Hematopoietic multipotent progenitor cell treated with erythropoietin and hydrocortisone succinate and interleukin-3 and kit ligand, for 8 days (in vitro differentiated cells): ENCODE measurements around the gene KIF5A.
"Not testable (repeated sequence)": the region's sequence is repeated elsewhere in the genome, so short reads cannot be mapped to it uniquely, and the experiment has no call there.

Source experiments
- DNase-seq: peaks from one replicate; pipeline ENCODE4 v3.0.0-alpha.2; 2015

The KIF5A gene

DNA sequence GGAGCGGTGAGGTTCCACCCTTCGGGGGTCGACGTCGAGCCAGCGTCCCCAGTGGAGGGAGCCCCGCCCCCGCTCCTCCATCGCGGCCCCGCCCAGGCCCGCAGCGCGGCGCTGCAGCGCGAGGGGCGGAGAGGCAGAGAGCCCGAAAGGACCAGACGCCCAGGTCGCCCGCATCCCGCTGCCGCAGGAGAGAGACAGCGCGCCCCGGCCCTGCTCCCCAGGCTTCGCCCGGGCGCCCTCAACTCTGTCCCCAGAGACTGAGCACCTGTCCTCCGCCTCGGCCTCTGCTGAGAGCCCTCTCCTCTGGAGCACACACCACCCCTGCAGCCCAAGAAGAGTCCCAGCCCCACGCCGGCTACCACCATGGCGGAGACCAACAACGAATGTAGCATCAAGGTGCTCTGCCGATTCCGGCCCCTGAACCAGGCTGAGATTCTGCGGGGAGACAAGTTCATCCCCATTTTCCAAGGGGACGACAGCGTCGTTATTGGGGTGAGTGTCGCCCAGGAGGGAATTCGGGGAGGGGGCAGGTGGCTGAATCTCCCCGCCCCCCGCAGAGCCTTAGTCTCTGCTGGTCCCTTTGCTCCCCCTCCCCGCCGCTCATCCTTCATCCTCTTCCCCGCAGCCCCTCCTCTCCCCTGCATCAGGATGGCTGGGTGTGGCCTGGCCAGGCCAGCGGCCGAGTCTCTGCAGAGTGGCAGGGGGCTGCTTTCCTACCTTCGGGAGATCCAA is at the start of gene KIF5A:
Gene KIF5A, plus strand, starts transcription at position 136 of the 732 bp plus-strand sequence. Its CDS starts 228 bp downstream, at position 364.
- DNase-seq = peak; percentile 49

DNA sequence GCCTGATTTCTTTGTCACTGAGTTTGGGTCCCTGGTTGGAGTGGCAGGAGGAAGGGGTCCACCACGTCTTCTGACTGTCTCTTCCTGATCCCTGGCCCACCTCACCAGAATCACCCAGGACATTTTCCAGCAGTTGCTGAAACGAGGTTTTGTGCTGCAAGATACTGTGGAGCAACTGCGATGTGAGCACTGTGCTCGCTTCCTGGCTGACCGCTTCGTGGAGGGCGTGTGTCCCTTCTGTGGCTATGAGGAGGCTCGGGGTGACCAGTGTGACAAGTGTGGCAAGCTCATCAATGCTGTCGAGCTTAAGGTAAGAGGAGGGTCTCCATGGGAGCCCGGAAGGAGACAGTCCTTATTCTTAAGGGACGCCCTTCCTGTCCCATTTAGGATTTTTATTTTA is 49.6 kb upstream of the KIF5A start:
- no peak for DNase-seq

DNA sequence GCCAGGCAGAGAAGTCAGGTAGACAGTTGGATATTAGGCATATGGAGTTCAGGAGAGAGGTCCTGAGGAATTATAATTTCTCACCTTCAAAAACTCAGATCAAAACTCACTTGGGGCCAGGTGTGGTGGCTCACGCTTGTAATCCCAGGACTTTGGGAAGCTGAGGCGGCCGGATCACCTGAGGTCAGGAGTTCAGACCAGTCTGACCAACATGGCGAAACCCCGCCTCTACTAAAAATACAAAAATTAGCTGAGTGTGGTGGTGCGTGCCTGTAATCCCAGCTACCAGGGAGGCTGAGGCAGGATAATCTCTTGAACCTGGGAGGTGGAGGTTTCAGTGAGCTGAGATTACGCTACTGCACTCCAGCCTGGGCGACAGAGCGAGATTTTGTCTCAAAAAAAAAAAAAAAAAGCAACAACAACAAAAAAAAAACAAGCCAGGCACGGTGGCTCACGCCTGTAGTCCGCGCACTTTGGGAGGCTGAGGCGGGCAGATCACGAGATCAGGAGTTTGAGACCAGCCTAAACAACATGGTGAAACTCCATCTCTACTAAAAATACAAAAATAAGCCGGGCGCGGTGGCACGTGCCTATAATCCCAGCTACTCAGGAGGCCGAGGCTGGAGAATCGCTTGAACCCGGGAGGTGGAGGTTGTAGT is 47.4 kb upstream of the KIF5A start:
- not testable (repeated sequence) for DNase-seq

DNA sequence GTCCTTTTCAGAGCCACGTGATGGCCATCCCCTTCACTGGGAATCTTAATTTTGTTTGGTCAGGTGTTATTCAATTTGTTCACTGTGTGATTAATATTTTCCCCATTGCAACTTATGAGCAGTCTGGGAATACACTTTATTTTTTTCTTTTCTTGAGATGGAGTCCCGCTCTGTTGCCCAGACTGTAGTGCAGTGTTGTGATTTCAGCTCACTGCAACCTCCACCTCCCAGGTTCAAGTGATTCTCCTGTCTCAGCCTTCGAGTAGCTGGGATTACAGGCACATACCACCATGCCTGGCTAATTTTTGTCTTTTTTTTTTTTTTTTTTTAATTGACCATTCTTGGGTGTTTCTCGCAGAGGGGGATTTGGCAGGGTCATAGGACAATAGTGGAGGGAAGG is 43.3 kb upstream of the KIF5A start:
- DNase-seq = not testable (repeated sequence)

DNA sequence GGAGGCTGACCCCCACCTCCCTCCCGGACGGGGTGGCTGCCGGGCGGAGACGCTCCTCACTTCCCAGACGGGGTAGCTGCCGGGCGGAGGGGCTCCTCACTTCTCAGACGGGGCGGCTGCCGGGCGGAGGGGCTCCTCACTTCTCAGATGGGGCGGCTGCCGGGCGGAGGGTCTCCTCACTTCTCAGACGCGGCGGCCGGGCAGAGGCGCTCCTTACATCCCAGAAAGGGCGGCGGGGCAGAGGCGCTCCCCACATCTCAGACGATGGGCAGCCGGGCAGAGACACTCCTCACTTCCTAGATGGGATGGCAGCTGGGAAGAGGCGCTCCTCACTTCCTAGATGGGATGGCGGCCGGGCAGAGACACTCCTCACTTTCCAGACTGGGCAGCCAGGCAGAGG is 42.0 kb upstream of the KIF5A start:
- DNase-seq = not testable (repeated sequence)

DNA sequence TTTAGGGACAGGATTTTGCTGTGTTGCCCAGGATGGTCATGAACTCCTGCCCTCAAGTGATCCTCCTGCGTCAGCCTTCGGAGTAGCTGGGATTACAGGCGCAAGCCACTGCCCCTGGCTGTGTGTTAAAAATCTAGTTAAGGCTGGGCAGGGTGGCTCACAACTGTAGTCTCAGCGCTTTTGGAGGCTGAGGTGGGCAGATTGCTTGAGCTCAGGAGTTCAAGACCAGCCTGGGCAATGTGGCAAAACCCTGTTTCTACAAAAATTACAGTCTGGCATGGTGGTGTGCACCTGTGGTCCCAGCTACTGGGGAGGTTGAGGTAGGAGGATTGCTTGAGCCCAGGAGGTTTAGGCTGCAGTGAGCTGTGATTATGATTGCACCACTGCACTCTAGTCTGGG is 38.7 kb upstream of the KIF5A start:
- DNase-seq = no peak

DNA sequence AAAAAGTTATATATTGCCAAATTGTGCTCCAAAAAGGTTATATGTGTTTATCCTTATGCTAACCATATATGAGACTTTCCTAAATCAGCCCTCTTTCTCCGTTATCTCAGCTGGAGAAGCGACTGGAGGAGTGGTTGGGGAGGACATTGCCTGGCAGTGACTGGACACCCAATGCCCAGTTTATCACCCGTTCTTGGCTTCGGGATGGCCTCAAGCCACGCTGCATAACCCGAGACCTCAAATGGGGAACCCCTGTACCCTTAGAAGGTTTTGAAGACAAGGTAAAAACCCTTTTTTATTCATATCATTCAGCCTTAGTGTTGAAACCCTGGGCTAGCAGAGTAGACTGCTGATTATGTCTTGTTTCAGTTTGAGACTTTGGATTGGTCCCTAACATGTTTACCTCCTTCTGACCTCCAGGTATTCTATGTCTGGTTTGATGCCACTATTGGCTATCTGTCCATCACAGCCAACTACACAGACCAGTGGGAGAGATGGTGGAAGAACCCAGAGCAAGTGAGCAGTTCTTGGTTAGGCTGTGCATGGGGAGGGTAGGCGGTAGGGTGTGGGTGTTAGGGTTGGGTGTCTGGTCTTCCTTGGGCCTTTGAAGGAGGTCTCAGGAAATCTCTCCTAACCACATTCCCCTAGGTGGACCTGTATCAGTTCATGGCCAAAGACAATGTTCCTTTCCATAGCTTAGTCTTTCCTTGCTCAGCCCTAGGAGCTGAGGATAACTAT is 38.1 kb upstream of the KIF5A start:
- DNase-seq = no peak

DNA sequence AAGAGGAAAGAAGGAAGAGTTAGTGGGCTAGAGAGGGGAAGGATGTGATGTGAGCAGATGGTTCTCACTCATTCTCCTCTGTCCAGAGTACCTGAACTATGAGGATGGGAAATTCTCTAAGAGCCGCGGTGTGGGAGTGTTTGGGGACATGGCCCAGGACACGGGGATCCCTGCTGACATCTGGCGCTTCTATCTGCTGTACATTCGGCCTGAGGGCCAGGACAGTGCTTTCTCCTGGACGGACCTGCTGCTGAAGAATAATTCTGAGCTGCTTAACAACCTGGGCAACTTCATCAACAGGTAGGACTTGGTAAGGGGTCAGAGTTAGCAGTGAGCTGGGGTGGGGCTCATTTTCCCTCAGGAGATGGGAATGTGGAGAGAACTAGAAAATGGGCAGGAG is 37.2 kb upstream of the KIF5A start:
- no peak for DNase-seq

DNA sequence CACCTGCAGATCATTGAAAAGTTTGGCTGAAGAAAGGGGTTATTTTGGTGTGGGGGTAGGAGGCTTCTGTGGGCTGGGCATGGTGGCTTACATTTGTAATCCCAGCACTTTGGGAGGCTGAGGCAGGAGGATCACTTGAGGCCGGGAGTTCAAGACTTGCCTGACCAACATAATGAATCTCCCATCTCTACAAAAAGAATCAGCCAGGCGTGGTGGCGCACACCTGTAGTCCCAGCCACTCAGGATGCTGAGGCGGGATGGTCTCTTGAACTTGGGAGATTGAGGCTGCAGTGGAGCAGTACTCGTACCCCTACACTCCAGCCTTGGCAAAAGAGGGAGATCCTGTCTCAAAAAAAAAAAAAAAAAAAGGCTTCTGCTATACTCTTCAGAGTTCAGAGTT is 36.6 kb upstream of the KIF5A start:
- DNase-seq = no peak

DNA sequence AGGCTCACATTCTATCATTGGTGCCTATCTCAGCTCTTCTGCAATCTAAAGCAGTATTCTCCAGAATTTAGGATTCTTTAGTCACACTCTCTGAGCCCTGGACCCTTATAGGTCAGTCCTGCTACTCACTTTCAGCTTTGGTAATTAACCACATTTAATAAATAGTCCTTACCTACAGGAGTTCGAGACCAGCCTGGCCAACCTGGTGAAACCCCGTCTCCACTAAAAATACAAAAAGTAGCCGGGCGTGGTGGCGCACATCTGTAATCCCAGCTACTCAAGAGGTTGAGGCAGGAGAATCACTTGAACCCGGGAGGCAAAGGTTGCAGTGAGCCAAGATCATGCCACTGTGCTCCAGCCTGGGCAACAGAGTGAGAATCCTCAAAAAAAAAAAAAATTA is 36.2 kb upstream of the KIF5A start:
- not testable (repeated sequence) for DNase-seq

DNA sequence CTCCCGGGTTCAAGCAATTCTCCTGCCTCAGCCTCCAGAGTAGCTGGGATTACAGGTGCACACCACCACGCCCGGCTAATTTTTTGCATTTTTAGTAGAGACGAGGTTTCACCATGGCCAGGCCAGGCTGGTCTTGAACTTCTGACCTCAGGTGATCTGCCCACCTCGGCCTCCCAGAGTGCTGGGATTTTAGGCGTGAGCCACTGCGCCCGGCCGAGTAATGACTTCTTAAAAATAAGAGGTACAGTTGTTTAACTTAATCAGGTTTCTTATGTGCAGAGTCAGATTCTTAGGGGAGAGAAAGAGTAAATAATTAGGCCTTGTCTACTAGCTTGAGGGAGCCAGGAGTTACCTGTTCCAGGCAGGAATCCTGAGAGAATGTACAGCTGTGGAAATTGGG is 35.6 kb upstream of the KIF5A start:
- DNase-seq = not testable (repeated sequence)

DNA sequence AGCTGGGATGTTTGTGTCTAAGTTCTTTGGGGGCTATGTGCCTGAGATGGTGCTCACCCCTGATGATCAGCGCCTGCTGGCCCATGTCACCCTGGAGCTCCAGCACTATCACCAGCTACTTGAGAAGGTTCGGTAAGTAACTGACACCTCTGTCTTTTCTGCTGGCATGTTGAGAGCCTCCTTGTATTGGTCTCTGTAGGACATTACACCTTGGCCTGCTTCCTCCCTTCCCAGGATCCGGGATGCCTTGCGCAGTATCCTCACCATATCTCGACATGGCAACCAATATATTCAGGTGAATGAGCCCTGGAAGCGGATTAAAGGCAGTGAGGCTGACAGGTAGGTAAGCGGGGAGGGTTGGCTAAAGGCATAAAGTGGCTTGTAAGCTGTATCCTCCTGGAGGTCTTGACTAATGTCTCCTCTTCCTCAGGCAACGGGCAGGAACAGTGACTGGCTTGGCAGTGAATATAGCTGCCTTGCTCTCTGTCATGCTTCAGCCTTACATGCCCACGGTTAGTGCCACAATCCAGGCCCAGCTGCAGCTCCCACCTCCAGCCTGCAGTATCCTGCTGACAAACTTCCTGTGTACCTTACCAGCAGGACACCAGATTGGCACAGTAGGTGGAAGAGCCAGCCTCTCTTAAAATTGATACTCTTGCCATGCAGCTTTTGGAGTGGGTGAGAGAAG is 35.0 kb upstream of the KIF5A start:
- DNase-seq = no peak

DNA sequence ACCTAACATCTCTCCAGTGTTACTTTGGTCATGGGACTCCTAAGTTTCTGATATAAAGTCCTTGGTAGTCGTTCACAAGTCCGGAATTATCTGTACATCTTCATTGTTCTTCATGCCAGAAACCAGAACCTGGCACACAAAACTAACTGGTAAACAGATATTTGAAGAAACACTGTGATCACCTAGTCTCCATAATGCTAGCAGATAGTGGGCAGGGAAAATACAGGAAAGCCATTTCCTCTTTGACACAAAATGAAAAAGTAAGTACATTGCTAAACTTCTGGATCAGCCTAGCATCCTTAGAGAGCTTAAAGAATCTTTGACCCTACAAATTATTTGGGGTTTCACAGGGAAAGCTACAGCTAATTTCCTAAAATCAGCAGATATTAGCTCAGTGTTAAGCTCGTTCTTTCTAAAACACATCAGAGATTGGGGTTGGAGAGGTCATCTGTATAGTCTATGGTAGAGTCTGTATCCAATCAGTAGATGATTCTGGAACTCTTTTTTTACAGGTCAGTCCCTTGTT is 34.4 kb upstream of the KIF5A start:
- no peak for DNase-seq

DNA sequence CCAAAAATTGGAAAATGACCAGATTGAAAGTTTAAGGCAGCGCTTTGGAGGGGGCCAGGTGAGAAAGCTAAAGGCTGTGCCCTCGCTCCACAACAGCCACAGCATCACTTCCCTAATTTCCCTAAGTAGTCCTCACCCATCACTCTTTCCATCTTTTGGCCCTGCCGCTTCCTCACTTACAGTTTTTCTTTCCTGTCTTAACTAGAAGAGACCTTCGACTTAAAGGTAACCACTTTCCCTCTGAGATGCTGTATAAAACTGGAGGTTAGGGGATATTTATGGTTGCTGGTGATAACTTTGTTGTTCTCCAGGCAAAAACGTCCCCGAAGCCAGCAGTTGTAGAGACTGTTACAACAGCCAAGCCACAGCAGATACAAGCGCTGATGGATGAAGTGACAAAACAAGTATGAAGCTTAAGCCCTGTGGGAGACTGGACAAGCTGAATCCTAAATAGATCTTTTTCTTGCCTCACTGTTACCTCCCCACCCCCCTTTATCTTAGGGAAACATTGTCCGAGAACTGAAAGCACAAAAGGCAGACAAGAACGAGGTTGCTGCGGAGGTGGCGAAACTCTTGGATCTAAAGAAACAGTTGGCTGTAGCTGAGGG is 33.8 kb upstream of the KIF5A start:
- DNase-seq = no peak

DNA sequence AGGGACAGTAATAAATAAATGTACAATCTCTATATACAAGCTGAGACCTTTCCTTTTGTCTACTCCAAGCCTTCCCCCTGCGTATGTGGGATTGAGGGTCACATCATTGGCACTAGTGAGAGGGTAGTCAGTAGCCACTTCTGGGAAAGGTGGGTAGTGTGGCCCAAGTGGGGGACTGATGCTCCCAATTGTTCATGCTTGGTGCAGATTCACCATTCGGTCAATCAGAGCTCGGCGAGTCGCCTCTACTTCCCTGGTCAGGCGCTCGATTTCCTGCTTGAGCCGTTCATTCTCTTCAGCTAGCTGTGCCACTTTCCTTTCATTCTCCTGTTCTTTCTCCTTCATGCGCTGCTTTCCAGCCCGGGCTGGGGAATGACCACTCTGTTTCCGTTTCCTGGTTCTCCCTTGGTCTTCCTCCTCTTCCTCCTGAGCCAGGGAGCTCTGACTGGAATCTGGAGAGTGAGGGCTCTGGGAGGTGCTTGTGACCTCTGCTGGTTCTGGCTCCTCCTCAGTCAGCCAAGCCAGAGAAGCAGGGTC is 33.2 kb upstream of the KIF5A start:
- DNase-seq = no peak

DNA sequence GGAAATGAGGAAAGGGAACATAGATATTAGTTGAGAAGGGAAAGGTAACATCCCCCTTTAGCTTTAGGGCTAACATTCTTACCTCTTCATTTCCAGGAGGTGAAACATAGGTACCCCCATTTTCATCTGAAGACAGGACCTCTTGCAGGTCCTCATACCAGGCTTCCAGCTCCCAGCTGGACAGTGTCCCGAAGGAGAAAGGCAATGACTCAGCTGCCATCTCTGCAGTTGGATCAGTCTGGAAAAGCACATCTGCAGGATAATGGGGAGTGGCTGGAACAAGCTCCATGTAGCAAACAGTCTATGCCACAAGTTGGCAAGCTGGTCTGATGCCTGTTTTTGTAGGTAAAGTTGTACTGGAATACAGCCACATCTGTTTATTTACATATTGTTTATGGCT is 32.7 kb upstream of the KIF5A start:
- no peak for DNase-seq

DNA sequence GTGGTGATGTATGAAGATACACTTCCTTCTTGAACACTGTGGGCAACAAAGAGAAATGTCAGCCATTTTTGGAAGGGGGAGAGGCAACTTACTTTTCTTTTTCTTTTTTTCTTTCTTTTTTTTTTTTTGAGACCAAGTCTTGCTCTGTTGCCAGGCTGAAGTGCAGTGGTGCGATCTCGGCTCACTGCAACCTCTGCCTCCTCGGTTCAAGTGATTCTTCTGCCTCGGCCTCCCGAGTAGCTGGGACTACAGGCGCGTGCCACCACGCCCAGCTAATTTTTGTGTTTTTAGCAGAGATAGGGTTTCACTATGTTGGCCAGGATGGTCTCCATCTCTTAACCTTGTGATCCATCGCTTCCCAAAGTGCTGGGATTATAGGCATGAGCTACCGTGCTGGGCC is 32.1 kb upstream of the KIF5A start:
- not testable (repeated sequence) for DNase-seq

DNA sequence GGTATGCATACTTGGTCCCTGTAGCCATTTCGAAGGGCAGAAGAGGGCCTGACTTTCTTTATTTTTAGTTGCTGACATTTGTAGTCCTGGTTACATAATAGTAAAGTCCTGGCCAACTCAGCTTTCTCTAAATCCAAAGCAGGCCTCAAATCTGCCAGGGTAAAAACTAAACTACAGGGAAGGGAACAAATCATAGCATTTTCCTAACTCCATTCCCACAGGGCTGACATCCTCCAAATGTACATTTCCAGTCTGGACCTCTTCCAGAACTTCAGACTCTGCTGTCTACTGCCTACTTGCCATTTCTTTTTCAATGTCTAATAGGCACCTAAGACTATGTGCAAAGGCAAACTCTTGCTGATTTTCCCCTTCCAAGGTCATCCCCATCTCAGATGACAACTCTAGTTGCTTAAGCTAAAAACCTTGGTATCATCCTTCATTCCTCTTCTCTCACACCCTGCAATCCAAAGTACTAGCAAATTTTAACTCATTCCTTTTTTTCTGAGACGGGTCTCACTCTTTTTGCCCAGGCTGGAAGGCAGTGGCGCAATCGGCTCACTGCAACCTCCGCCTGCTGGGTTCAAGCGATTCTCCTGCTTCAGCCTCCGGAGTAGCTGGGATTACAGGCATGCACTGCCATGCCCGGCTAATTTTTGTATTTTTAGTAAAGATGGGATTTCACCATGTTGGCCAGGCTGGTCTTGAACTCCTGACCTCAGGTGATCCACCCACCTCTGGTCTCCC is 31.5 kb upstream of the KIF5A start:
- DNase-seq = no peak

DNA sequence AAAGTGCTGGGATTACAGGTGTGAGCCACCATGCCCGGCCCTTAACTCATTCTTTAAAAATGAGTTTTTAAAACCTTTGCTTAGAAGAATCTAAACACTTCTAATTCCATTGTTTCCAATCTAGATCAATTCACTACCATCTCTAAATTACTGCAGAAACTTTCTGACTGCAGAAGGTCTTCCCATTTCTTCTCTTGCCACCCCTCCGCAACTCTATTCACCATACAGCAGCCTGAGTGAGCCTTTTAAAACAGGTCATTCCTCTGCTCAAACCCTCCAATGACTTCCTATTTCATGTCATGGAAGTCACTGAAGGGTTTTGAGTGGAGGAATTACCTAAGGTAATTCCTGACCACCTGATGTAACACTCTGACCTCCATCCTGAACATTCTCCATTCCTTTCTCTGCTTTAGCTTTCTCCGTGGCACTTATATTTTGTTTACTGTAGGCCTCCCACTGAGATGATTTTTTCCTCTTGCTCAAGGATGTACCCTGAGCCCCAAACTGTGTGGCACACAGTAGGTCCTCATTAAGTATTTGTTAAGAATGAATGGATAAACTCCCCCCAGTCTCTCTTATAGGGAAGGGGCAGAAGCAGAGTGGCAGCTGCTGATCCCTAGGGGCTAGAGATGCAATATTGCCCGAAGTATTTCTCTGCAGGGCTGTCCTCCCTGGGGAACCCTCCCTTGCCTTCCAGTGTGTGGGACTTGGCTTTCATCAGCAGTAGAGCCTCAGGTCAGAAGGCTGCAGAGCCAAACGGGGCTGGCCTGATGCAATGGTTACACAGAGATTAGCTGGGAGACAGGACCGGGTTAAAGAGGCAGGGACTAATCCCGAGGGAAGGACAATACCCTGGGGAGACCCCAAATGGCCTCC is 30.7 kb upstream of the KIF5A start:
- no peak for DNase-seq

DNA sequence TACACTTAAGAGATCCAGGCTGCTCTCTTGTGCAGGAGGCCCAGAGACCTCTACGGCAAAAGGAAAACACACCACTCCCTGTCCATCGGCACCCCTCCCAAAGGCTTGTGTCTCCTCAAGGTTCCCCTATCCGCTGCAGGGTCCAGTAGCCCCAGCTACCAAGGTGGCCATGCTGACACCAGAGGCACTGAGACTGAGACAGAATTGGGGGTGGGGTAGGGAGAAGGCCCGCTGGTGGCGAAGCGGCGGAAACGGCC is 30.1 kb upstream of the KIF5A start:
- DNase-seq = peak; percentile 46
